ENCODE results near the gene CHCHD2.

Gene CHCHD2

DNA sequence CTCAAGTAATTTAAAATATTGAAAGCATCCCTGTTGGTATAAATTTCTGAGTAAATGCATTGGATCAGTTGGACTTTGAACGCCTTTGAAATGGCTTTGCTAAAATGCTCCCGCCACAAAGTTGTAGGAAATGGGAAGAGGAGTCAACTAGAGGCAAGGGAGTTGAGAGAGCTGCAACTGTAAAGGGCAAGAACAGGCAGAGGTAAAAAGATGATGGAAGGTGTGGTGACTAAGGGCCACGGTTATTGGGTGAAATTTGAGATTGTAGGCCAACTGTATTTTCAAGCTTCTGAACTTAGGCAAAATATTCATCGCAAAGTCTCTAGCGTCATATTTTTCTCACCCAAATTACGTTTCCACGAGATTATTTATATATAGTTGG lies 42.8 kb downstream of the CHCHD2 start:
- no peak overlapping the region for H3K4me3 ChIP-seq (replicated peaks; ENCODE audit: insufficient read depth, low read length)
- TF ChIP-seq POLR2AphosphoS5 (IDR thresholded peaks at IDR 0.05; ENCODE audit: low read depth) = no peak
- TF ChIP-seq, protein P1, sequence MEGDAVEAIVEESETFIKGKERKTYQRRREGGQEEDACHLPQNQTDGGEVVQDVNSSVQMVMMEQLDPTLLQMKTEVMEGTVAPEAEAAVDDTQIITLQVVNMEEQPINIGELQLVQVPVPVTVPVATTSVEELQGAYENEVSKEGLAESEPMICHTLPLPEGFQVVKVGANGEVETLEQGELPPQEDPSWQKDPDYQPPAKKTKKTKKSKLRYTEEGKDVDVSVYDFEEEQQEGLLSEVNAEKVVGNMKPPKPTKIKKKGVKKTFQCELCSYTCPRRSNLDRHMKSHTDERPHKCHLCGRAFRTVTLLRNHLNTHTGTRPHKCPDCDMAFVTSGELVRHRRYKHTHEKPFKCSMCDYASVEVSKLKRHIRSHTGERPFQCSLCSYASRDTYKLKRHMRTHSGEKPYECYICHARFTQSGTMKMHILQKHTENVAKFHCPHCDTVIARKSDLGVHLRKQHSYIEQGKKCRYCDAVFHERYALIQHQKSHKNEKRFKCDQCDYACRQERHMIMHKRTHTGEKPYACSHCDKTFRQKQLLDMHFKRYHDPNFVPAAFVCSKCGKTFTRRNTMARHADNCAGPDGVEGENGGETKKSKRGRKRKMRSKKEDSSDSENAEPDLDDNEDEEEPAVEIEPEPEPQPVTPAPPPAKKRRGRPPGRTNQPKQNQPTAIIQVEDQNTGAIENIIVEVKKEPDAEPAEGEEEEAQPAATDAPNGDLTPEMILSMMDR (IDR thresholded peaks at IDR 0.05; ENCODE audit: insufficient read depth, low read length) = no peak
- no peak for TF ChIP-seq SPI1 (IDR thresholded peaks at IDR 0.05; ENCODE audit: borderline replicate concordance, low read depth)
- TF ChIP-seq, protein P2, sequence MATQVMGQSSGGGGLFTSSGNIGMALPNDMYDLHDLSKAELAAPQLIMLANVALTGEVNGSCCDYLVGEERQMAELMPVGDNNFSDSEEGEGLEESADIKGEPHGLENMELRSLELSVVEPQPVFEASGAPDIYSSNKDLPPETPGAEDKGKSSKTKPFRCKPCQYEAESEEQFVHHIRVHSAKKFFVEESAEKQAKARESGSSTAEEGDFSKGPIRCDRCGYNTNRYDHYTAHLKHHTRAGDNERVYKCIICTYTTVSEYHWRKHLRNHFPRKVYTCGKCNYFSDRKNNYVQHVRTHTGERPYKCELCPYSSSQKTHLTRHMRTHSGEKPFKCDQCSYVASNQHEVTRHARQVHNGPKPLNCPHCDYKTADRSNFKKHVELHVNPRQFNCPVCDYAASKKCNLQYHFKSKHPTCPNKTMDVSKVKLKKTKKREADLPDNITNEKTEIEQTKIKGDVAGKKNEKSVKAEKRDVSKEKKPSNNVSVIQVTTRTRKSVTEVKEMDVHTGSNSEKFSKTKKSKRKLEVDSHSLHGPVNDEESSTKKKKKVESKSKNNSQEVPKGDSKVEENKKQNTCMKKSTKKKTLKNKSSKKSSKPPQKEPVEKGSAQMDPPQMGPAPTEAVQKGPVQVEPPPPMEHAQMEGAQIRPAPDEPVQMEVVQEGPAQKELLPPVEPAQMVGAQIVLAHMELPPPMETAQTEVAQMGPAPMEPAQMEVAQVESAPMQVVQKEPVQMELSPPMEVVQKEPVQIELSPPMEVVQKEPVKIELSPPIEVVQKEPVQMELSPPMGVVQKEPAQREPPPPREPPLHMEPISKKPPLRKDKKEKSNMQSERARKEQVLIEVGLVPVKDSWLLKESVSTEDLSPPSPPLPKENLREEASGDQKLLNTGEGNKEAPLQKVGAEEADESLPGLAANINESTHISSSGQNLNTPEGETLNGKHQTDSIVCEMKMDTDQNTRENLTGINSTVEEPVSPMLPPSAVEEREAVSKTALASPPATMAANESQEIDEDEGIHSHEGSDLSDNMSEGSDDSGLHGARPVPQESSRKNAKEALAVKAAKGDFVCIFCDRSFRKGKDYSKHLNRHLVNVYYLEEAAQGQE (IDR thresholded peaks at IDR 0.05; ENCODE audit: insufficient replicate concordance, low read depth) = no peak
- H3K27me3 ChIP-seq (ENCODE audit: insufficient read depth, poor library complexity, severe bottlenecking) = no peaks in the 10 kb centered on the region
- peak overlapping the region; percentile 91 for H3K27ac ChIP-seq (replicated peaks)
- DNase-seq (ENCODE audit: low read depth in 1 of 2, low spot score in 1 of 2) = no peak

DNA sequence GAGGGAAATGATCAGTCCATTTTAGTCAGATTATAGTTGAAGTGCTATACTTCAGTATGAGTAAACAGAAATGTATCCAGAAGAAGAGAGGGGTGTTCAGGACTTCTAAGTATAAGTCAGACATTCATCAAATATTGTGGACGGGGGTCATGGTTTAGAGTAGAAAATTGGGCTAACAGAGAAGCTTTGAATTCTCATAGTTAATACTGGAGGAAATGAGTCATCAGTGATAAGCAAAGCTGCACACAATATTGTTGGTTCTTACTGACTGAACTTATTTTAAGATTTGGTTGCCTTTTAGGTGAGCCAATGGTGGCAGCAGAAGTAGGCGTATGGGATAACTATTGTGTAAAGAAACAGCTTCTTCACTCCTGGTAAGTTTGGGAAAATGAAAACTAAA lies 43.9 kb downstream of the CHCHD2 start:
- no peak overlapping the region for H3K27ac ChIP-seq (replicated peaks)

DNA sequence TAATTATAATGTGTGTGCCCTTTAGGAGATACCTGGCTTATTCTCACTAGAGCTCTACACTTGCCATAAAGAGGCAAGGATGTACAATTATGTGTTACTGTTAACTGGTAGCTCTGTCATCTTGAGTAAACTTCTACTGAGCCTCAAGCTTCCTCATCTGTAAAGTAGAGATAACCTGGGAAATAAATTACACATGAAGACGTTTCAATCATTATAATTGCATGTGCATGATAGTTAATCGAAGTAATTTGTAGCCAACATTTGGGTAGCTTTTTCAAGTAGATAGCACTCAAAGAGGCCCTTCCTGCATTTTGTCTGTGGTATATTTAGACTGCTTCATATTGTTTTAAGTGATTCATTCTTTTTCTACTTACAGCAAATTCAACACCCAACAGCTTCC lies 52.3 kb downstream of the CHCHD2 start:
- no peak overlapping the region for H3K4me3 ChIP-seq (replicated peaks; ENCODE audit: insufficient read depth, low read length)
- H3K27me3 ChIP-seq (ENCODE audit: insufficient read depth, poor library complexity, severe bottlenecking) = no peaks in the 10 kb centered on the region
- TF ChIP-seq, protein P2 (IDR thresholded peaks at IDR 0.05; ENCODE audit: insufficient replicate concordance, low read depth) = no peak
- TF ChIP-seq GABPA (IDR thresholded peaks at IDR 0.05; ENCODE audit: low read depth) (no peak), POLR2AphosphoS5 (IDR thresholded peaks at IDR 0.05; ENCODE audit: low read depth) (no peak), SPI1 (IDR thresholded peaks at IDR 0.05; ENCODE audit: borderline replicate concordance, low read depth) (no peak)
- TF ChIP-seq, protein P1 (IDR thresholded peaks at IDR 0.05; ENCODE audit: insufficient read depth, low read length) = no peak
- DNase-seq (ENCODE audit: low read depth in 1 of 2, low spot score in 1 of 2) = no peak
- no peak overlapping the region for H3K27ac ChIP-seq (replicated peaks)

More for the DNA sequence above, 43.9 kb downstream of the CHCHD2 start:
- DNase-seq (ENCODE audit: low read depth in 1 of 2, low spot score in 1 of 2) = no peak
- Histone ChIP-seq H3K27me3 (ENCODE audit: insufficient read depth, poor library complexity, severe bottlenecking) (no peaks in the 10 kb centered on the region), H3K4me3 (replicated peaks; ENCODE audit: insufficient read depth, low read length) (no peak overlapping the region)
- no peak for TF ChIP-seq GABPA (IDR thresholded peaks at IDR 0.05; ENCODE audit: low read depth)
- TF ChIP-seq, protein P1 (IDR thresholded peaks at IDR 0.05; ENCODE audit: insufficient read depth, low read length) = no peak
- no peak for TF ChIP-seq POLR2AphosphoS5 (IDR thresholded peaks at IDR 0.05; ENCODE audit: low read depth)
- TF ChIP-seq SPI1 (IDR thresholded peaks at IDR 0.05; ENCODE audit: borderline replicate concordance, low read depth) = no peak
- TF ChIP-seq, protein P2 (IDR thresholded peaks at IDR 0.05; ENCODE audit: insufficient replicate concordance, low read depth) = no peak
